Measurements from ENCODE around the gene CHD2.

Gene CHD2

DNA sequence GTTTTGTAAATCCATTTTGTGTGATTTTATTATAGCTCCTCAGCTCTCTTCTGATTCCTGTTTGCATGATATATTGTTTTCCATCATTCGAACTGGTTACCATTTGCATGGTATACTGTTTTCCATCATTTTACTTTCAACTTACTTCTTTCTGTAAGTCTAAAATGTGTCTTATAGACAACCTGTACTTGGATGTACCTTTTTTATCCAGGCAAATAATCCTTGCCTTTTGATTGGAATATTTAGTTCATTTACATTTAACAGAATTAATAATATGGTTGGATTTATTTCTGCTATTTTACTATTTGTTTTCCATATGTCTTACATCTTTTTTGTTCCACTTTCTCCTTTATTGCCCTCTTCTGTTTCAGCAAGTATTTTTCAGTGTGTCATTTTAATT is 62.8 kb downstream of the CHD2 start:
- DNase-seq = no peak

- DNase-seq = no peak
Observed at GRCh38 chr15:92963794-92964193, 63.7 kb downstream of the CHD2 start.

DNA sequence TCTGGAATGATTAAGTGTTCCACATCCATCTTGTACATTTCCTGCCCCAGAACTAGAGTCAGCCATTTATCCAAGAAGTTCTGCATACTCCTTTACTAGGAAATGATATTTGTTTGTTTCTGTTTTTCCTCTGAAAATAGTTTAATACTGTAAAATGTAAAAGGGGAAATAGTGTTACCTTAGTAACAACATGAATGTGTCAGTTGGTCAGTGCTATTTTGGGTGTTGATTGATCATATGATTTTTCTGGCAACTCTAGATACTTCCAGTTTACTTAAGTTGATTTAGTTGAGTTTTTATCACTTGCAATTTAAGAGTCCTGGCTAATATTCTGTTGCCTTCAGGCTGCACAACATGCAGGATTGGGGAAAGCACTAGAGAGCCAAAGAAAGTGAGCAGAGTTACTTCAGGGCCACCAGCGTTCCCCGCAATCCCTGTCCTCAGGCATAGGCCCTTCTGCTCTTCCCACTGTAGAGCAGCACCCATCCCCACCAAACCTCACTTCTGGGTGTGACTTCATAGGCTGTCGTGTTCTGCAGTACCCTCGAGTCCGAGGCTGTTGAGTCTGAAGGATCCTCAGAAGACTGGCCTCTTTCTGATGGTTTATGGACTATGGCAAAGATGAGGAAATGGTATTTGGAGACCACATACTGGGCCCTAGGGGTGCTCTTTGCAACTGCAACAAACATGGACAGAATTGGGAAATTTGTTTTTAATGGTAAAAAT is 69.0 kb downstream of the CHD2 start:
- DNase-seq = no peak

- DNase-seq = no peak
Observed at GRCh38 chr15:92970656-92971055, 70.5 kb downstream of the CHD2 start.

- DNase-seq = no peak
Observed at GRCh38 chr15:92971081-92971480, 71.0 kb downstream of the CHD2 start.

GRCh38 chr15:92971713-92972112 is 71.6 kb downstream of the CHD2 start:
- no peak for DNase-seq

DNA sequence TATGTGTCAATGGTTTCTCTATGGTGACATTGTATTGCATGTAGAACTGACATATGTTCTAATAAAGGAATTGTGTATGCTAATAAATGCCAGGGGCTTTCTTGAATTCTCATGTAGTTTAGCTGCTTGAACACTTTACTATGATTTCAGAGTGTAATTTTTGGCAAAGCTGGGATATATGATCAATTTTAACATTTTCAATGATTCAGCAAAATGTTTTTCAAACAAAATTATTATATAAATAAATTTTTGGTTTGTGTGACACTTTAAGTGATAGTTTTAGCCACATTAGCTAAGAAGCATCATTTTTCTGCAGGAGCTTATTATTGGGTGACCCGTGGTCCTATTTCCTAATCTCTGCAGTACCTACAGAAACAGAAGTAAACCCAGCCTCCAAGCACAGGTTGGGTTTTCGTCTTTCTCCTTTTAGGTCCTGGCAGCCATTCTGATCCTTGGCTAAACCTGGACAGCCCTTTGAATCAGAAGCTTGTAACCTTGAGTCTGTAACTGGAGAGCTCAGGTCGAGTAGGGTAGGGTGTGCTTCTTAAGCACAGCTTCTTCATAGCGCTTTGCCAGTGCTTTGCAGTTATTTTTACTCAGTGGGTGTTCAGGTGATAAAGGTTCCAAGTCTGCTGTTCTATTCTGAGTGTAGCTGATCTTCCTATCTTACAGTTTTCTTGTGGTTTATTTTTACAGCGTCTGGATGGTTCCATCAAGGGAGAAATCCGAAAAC is 74.2 kb downstream of the CHD2 start:
- DNase-seq = no peak

- DNase-seq = no peak
Observed at GRCh38 chr15:92979011-92979701, 79.0 kb downstream of the CHD2 start.

- no peak for DNase-seq
Observed at GRCh38 chr15:92981333-92981732, 81.2 kb downstream of the CHD2 start.

- DNase-seq = no peak
Observed at GRCh38 chr15:92984161-92984560, 84.0 kb downstream of the CHD2 start.

DNA sequence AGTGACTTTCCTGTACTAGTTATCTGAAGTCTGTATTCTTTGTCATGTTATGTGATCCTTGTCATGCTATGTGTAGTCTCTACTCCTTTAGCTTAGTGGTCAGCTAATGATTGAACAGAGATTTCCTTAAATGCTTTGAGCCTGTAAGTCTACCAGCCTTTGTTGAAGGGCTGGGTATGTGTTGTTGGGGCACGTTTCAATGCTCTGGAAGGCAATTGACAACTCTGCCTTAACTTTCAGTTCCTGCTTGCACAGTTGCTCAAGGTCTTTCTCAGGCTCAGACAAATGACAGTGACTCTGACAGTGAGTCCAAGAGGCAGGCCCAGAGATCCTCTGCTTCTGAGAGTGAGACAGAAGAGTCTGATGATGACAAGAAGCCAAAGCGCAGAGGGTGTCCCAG is 89.3 kb downstream of the CHD2 start:
- no peak for DNase-seq

- DNase-seq = no peak
Observed at GRCh38 chr15:92990031-92990430, 89.9 kb downstream of the CHD2 start.

- DNase-seq = no peak
Observed at GRCh38 chr15:92992720-92993119, 92.6 kb downstream of the CHD2 start.

GRCh38 chr15:92997821-92998220 is 97.7 kb downstream of the CHD2 start:
- peak in 1 of 14 donors; percentile 66 for DNase-seq

DNA sequence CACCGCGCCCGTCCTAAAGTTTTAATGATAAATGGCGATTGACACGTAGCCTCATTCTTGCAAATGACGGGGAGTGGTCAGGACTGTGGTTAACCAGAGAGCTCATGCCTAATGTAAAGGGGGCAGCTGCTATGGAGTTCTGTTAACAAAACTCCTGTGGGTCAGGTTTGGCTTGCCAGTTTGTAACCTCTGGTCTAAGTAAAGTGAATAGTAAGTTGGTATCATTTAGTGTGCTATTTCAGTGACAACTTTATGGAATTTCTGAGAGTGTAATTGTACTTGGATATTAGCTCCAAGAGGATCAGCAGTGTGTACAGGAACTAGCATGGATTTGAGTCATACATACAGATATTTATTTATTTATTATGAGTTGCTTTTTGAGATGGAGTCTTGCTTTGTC is 101.0 kb downstream of the CHD2 start:
- DNase-seq = no peak

GRCh38 chr15:93001881-93002280 is 101.8 kb downstream of the CHD2 start:
- DNase-seq = no peak

DNA sequence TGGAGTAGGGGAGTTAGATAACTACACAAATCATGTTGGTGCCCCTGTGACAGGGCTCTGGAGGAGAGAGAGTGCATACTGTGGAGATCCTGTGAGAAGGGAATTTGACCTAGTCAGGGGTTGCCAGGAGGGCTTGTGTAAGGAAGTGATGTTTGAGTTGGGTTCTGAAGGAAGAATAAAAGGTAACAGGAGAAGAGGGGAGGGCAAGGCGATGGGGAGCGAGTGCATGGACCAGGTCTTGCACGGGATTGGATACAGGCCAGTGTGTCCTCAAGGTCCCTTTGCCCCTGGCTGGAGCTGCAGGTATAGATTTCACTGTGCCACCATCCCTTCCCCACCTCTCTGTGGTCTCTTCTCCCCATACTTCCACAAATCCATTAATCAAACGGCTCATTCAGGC is 105.0 kb downstream of the CHD2 start:
- DNase-seq = no peak

DNA sequence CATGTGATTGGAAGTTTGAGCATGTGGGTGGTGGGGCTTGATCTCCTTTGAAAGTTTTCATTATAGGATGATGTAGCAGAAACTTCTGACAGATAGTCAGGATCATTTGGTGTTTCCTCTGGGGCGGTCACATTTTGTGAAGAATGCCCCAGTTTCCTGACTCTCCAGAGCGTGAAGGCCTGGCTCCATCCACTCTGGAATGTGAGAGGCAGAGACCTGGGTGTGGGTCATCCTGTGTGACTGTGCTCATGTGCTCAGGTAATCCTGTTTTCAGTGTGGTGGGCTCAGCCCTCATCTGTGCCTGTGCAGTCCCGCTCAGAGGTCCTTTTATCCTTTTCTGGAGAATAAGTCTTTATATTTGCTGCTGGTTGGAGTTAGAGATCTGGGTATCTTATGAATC is 107.9 kb downstream of the CHD2 start:
- no peak for DNase-seq

- DNase-seq = no peak
Observed at GRCh38 chr15:93012786-93013185, 112.7 kb downstream of the CHD2 start.

DNA sequence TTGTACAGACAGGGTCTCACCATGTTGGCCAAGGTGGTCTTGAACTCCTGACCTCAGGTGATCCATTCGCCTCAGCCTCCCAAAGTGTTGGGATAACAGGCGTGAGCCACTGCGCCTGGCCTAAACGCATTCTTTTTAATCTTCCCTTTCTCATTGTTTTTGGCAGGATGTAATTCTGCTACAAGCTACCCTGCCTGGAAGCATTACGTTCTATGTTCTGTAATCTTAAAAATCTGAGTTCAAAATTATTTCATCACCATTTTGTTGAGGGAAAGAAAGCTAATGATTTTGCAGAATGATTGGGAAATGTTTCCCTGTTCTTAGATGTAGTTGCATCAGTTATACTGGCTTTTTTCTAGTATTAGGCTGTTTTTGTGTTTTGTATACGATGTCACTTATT is 117.4 kb downstream of the CHD2 start:
- DNase-seq = no peak

- peak in 2 of 14 donors; percentile 14 to 18 for DNase-seq
Observed at GRCh38 chr15:93018574-93018973, 118.5 kb downstream of the CHD2 start.

- DNase-seq = no peak
Observed at GRCh38 chr15:93019090-93019489, 119.0 kb downstream of the CHD2 start.

DNA sequence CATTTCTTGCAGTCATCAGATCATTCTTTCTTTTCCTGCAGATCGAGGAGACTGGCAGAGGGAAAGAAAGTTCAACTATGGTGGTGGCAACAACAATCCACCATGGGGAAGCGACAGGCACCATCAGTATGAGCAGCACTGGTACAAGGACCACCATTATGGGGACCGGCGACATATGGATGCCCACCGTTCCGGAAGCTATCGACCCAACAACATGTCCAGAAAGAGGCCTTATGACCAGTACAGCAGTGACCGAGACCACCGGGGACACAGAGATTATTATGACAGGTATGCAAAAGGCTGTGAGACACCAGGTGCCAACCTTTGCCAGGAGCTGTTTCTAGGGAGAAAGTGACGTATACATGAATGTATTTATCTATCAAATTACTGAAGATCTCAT is 119.8 kb downstream of the CHD2 start:
- no peak for DNase-seq
